ENCODE measurements around the gene NDC1. TPM values are rescaled to one million over a fixed set of nuclear protein-coding genes. Genes with fewer than 3 reads are reported as not detected.

Gene NDC1
- total RNA-seq, 2 donors from 2014 or later = 32.4 to 38.7 TPM

DNA sequence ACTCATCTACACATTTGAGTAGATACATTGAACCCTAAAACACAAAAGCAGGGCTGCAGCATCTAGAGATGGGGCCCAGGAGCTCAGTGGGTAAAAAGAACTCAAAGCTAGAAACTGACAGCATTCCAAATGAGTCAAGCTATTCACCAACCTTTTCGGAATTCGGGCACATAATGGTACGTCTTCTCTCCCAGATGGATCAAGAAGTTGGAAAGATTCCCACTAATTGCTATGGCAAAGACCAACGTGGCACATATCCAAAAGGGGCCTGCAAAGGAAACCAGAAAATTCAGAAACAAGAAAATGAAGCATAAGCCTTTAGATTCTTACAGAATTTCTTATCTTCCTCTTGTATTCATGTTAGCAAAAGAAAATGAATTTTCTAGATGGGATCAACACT, 33.1 kb upstream of the NDC1 start:
- Histone ChIP-seq H3K27ac (ENCODE audit: low read depth, low read length) (no peak overlapping the region), H3K27me3 (ENCODE audit: control insufficient read depth, insufficient read depth, low read length, poor library complexity, severe bottlenecking) (no peaks in the 10 kb centered on the region), H3K9me3 (ENCODE audit: control insufficient read depth, low read length) (no peaks in the 10 kb centered on the region), H3K9ac (ENCODE audit: extremely low read depth, low read length, poor library complexity, severe bottlenecking) (no peak overlapping the region), H3K4me3 (ENCODE audit: low read length) (no peak overlapping the region), H3K4me1 (ENCODE audit: control insufficient read depth, insufficient read depth, low read length) (no peaks in the 10 kb centered on the region), H3K36me3 (ENCODE audit: control insufficient read depth, insufficient read depth, low read length) (peaks cover 52% of the 10 kb centered on the region)
- H3K27me3 Mint-ChIP-seq (ENCODE audit: insufficient read depth) = no peaks in the 10 kb centered on the region
- no peaks in the 10 kb centered on the region for H3K4me1 Mint-ChIP-seq
- TF ChIP-seq, protein P1, sequence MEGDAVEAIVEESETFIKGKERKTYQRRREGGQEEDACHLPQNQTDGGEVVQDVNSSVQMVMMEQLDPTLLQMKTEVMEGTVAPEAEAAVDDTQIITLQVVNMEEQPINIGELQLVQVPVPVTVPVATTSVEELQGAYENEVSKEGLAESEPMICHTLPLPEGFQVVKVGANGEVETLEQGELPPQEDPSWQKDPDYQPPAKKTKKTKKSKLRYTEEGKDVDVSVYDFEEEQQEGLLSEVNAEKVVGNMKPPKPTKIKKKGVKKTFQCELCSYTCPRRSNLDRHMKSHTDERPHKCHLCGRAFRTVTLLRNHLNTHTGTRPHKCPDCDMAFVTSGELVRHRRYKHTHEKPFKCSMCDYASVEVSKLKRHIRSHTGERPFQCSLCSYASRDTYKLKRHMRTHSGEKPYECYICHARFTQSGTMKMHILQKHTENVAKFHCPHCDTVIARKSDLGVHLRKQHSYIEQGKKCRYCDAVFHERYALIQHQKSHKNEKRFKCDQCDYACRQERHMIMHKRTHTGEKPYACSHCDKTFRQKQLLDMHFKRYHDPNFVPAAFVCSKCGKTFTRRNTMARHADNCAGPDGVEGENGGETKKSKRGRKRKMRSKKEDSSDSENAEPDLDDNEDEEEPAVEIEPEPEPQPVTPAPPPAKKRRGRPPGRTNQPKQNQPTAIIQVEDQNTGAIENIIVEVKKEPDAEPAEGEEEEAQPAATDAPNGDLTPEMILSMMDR (conservative IDR thresholded peaks at IDR 0.05) = no peak
- no peak for DNase-seq
- H3K27ac Mint-ChIP-seq = no peak overlapping the region
- H3K4me3 Mint-ChIP-seq = no peak overlapping the region
- WGBS, 2 experiments (ENCODE audit: insufficient coverage in 1 of 2, insufficient read length in 1 of 2) = 90 to 96% methylated on average over 4 of the region's 4 CpGs
- peaks cover 50% of the 10 kb centered on the region for H3K36me3 Mint-ChIP-seq (ENCODE audit: low read depth)
- H3K9me3 Mint-ChIP-seq = no peaks in the 10 kb centered on the region

DNA sequence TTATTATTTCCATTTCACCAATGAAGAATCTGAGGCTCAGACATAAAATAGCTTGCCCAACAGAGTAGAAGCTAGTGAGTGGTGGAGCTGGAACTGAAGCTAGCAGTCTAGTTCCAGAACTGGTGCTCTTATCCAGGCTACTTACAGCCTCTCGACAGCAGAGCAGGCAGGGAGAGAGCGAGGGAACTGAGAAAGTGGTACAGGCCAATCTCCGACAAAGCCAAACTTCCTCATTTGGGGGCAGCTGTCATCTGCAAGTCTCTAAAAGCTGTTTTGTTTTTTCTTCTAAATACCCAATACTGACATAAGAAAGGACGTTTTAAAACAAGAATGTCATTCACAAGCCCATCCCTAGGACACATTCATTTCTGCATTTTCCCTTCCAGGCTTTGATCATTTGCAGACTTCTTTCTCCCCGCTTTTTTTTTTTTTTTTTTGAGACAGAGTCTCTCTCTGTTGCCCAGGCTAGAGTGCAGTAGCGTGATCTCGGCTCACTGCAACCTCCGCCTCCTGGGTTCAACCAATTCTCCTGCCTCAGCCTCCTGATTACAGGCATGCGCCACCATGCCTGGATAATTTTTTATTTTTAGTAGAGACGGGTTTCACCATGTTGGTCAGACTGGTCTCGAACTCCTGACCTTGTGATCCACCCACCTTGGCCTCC, 31.5 kb upstream of the NDC1 start:
- H3K4me1 Mint-ChIP-seq = no peaks in the 10 kb centered on the region

DNA sequence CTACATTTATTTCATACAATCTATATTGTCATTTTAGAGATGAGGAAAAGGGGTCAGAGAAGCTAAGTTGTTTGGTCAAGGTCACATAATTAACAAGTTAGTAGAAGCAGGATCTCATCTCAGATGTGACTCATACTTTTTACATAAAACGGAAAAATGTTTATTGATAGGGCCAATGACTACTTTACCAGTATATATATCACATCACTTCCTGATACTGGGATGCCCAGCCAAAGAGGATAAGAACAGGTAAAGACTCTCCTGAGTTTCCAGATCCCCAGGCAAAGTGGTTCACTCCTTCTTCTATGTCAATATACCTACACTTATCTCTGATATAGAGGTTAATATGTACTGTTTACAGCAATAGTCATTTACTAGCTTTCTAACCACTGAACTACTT, 30.5 kb upstream of the NDC1 start:
- TF ChIP-seq, protein P1 (conservative IDR thresholded peaks at IDR 0.05) = no peak
- Histone ChIP-seq H3K9ac (ENCODE audit: extremely low read depth, low read length, poor library complexity, severe bottlenecking) (no peak overlapping the region), H3K4me3 (ENCODE audit: low read length) (no peak overlapping the region), H3K9me3 (ENCODE audit: control insufficient read depth, low read length) (no peaks in the 10 kb centered on the region), H3K27me3 (ENCODE audit: control insufficient read depth, insufficient read depth, low read length, poor library complexity, severe bottlenecking) (no peaks in the 10 kb centered on the region), H3K4me1 (ENCODE audit: control insufficient read depth, insufficient read depth, low read length) (no peaks in the 10 kb centered on the region), H3K36me3 (ENCODE audit: control insufficient read depth, insufficient read depth, low read length) (peaks cover 51% of the 10 kb centered on the region), H3K27ac (ENCODE audit: low read depth, low read length) (no peak overlapping the region)
- no peak for DNase-seq
- Mint-ChIP-seq H3K27me3 (ENCODE audit: insufficient read depth) (no peaks in the 10 kb centered on the region), H3K4me3 (no peak overlapping the region), H3K9me3 (no peaks in the 10 kb centered on the region), H3K36me3 (ENCODE audit: low read depth) (peaks cover 45% of the 10 kb centered on the region), H3K4me1 (no peaks in the 10 kb centered on the region), H3K27ac (no peak overlapping the region)
- WGBS, 2 experiments (ENCODE audit: insufficient coverage in 1 of 2, insufficient read length in 1 of 2) = 100% methylated on average over 1 of the region's 1 CpG; no CpG with 5 or more reads in 1 of the 2 experiments

More for the DNA sequence above, 31.5 kb upstream of the NDC1 start:
- 81 to 93% methylated on average over 5 to 11 of the region's 11 CpGs for WGBS, 2 experiments (ENCODE audit: insufficient coverage in 1 of 2, insufficient read length in 1 of 2)
- peaks cover 51% of the 10 kb centered on the region for H3K36me3 ChIP-seq (ENCODE audit: control insufficient read depth, insufficient read depth, low read length)
- no peak overlapping the region for H3K27ac ChIP-seq (ENCODE audit: low read depth, low read length)
- DNase-seq = no peak
- H3K9ac ChIP-seq (ENCODE audit: extremely low read depth, low read length, poor library complexity, severe bottlenecking) = no peak overlapping the region
- Mint-ChIP-seq H3K27me3 (ENCODE audit: insufficient read depth) (no peaks in the 10 kb centered on the region), H3K36me3 (ENCODE audit: low read depth) (peaks cover 45% of the 10 kb centered on the region), H3K4me3 (no peak overlapping the region), H3K27ac (no peak overlapping the region), H3K9me3 (no peaks in the 10 kb centered on the region)
- H3K4me1 ChIP-seq (ENCODE audit: control insufficient read depth, insufficient read depth, low read length) = no peaks in the 10 kb centered on the region
- TF ChIP-seq, protein P1 (conservative IDR thresholded peaks at IDR 0.05) = no peak
- H3K27me3 ChIP-seq (ENCODE audit: control insufficient read depth, insufficient read depth, low read length, poor library complexity, severe bottlenecking) = no peaks in the 10 kb centered on the region
- H3K4me3 ChIP-seq (ENCODE audit: low read length) = no peak overlapping the region
- H3K9me3 ChIP-seq (ENCODE audit: control insufficient read depth, low read length) = no peaks in the 10 kb centered on the region

Measured in endodermal cell (in vitro differentiated cells).